Measurements from ENCODE around the gene HMMR.

DNA sequence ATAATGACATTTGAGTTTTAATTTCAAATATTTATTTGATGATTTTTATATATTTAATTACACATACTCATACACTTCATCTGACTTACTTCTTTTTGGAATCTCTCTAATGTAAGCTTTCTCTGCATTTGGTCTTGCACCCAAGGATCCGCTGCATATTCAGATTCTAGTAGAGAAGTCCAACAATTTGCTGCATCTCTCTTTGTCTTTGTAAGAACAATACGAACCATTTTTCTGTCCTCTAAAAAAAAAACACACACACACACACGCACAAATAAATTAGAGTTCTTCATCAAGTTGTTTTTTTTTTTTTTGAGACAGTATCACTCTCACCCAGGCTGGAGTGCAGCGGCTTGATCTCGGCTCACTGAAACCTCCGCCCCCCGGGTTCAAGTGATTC, 3.6 kb upstream of the HMMR start:
- TF ChIP-seq, protein P1, sequence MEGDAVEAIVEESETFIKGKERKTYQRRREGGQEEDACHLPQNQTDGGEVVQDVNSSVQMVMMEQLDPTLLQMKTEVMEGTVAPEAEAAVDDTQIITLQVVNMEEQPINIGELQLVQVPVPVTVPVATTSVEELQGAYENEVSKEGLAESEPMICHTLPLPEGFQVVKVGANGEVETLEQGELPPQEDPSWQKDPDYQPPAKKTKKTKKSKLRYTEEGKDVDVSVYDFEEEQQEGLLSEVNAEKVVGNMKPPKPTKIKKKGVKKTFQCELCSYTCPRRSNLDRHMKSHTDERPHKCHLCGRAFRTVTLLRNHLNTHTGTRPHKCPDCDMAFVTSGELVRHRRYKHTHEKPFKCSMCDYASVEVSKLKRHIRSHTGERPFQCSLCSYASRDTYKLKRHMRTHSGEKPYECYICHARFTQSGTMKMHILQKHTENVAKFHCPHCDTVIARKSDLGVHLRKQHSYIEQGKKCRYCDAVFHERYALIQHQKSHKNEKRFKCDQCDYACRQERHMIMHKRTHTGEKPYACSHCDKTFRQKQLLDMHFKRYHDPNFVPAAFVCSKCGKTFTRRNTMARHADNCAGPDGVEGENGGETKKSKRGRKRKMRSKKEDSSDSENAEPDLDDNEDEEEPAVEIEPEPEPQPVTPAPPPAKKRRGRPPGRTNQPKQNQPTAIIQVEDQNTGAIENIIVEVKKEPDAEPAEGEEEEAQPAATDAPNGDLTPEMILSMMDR (conservative IDR thresholded peaks at IDR 0.05; ENCODE audit: low read depth, low read length): no peak
- TF ChIP-seq RCOR1 (IDR thresholded peaks at IDR 0.05; ENCODE audit: insufficient replicate concordance, low read length) (no peak), CEBPB (IDR thresholded peaks at IDR 0.05; ENCODE audit: low read depth, low read length) (no peak), MXI1 (IDR thresholded peaks at IDR 0.05; ENCODE audit: borderline replicate concordance, low read depth, low read length) (no peak), POLR2A (IDR thresholded peaks at IDR 0.05; ENCODE audit: low read depth, low read length) (no peak)

All from IMR-90 (cell line).